D721Med (cell line): ENCODE measurements around the gene ZNF592.

Experiments
- DNase-seq: peaks from one replicate; pipeline ENCODE4 v3.0.0; 2011; ENCODE audit warnings: low spot score; ENCODE audit not compliant: insufficient read length
- FAIRE-seq: peaks from 2 replicates; lab custom pipeline; 2011; peaks lifted over from hg19 to GRCh38; lab: Jason Lieb, UNC
- CTCF ChIP-seq: IDR thresholded peaks from 2 replicates; pipeline ENCODE4 v1.5.1; 2012; ENCODE audit warnings: mild to moderate bottlenecking, control low read depth; ENCODE audit not compliant: insufficient read depth; ENCODE audit errors: missing control alignments

The ZNF592 gene

GRCh38 chr15:84788500-84788899, 40.1 kb downstream of the ZNF592 start:
- DNase-seq (no peak), FAIRE-seq (no peak)
- TF ChIP-seq CTCF: no peak

GRCh38 chr15:84789762-84790161, 41.4 kb downstream of the ZNF592 start:
- TF ChIP-seq CTCF: no peak
- DNase-seq (no peak), FAIRE-seq (no peak)

GRCh38 chr15:84790676-84791075, 42.3 kb downstream of the ZNF592 start:
- FAIRE-seq (no peak), DNase-seq (no peak)
- TF ChIP-seq CTCF: no peak

GRCh38 chr15:84791763-84792162, 43.4 kb downstream of the ZNF592 start:
- DNase-seq: no peak
- no peak for FAIRE-seq
- no peak for TF ChIP-seq CTCF

GRCh38 chr15:84793431-84794161, 45.2 kb downstream of the ZNF592 start:
- no peak for DNase-seq
- TF ChIP-seq CTCF: no peak
- no peak for FAIRE-seq

- TF ChIP-seq CTCF: no peak
- no peak for DNase-seq
- no peak for FAIRE-seq
These were observed 45.8 kb downstream of the ZNF592 start for GRCh38 chr15:84794162-84794547.

- no peak for FAIRE-seq
These were observed 46.8 kb downstream of the ZNF592 start for GRCh38 chr15:84795186-84795585.

More at GRCh38 chr15:84795186-84795585, 46.8 kb downstream of the ZNF592 start:
- DNase-seq: no peak
- no peak for TF ChIP-seq CTCF
